Astrocyte of the spinal cord (primary cell): ENCODE measurements around the gene BICDL1.

Experiments
- DNase-seq: peaks from one replicate; pipeline ENCODE4 v3.0.0; 2011; ENCODE audit warnings: low read depth, low spot score
- H3K4me3 ChIP-seq: 2 replicates; pipeline ENCODE4 v1.5.1; 2011; ENCODE audit warnings: low read depth, mild to moderate bottlenecking, low read length, moderate library complexity
- CTCF ChIP-seq: IDR thresholded peaks from 2 replicates; pipeline ENCODE4 v1.5.1; 2012; ENCODE audit warnings: low read depth, mild to moderate bottlenecking, low read length, inconsistent platforms
- in situ Hi-C: cut with HindIII; loops from 2 replicates; pipeline ENCODE4 v1.10.0; 2017; ENCODE audit warnings: low sequenced_read_pairs

Gene BICDL1

GRCh38 chr12:120125029-120125428 lies 136.0 kb downstream of the BICDL1 start:
- in situ Hi-C loops, result no loop called here
- no peak for DNase-seq
- no peak for TF ChIP-seq CTCF
- no peak overlapping the region for H3K4me3 ChIP-seq

- in situ Hi-C loops, result no loop called here
- no peak for TF ChIP-seq CTCF
- H3K4me3 ChIP-seq, result no peak overlapping the region
- peak; percentile 40 for DNase-seq
Measured at GRCh38 chr12:120125792-120126634, 137.0 kb downstream of the BICDL1 start.

GRCh38 chr12:120126635-120127005 lies 137.6 kb downstream of the BICDL1 start:
- no peak overlapping the region for H3K4me3 ChIP-seq
- no peak for TF ChIP-seq CTCF
- peak; percentile 48 for DNase-seq
- in situ Hi-C loops, result no loop called here

GRCh38 chr12:120130011-120130410 lies 141.0 kb downstream of the BICDL1 start:
- no peak for TF ChIP-seq CTCF
- in situ Hi-C loops, result no loop called here
- no peak overlapping the region for H3K4me3 ChIP-seq
- no peak for DNase-seq

- in situ Hi-C loops, result no loop called here
- TF ChIP-seq CTCF, result no peak
- H3K4me3 ChIP-seq, result no peak overlapping the region
- no peak for DNase-seq
Measured at GRCh38 chr12:120131116-120131515, 142.1 kb downstream of the BICDL1 start.

- no peak for DNase-seq
- no peak for TF ChIP-seq CTCF
- no peak overlapping the region for H3K4me3 ChIP-seq
- in situ Hi-C loops, result no loop called here
Measured at GRCh38 chr12:120132054-120132836, 143.2 kb downstream of the BICDL1 start.
